ENCODE results near the gene PDCD11. TPM values are rescaled to one million over a fixed set of nuclear protein-coding genes. Genes with fewer than 3 reads are reported as not detected.

Gene PDCD11
- total RNA-seq, result 36.3 TPM

GRCh38 chr10:103396067-103396788 lies at the start of gene PDCD11, which contains the start of gene ATP5MK:
PDCD11 (plus strand) TSS chr10:103396626; CDS start chr10:103398427, 1,801 bp downstream.
ATP5MK (minus strand) TSS chr10:103396475; CDS start chr10:103392457, 4,018 bp downstream.

GRCh38 chr10:103350517-103351260 lies 45.7 kb upstream of the PDCD11 start, which contains the start of gene PCGF6:
PCGF6 (minus strand) TSS chr10:103351140; CDS start chr10:103351066, 74 bp downstream.

GRCh38 chr10:103367782-103368518 lies 28.5 kb upstream of the PDCD11 start, which contains the start of gene TAF5:
TAF5 (plus strand) TSS chr10:103367976; CDS start chr10:103367990, 14 bp downstream.

GRCh38 chr10:103451831-103452505 lies 55.5 kb downstream of the PDCD11 start, which contains the start of gene CALHM2:
CALHM2 (minus strand) TSS chr10:103452370; CDS start chr10:103449941, 2,429 bp downstream.

GRCh38 chr10:103458720-103459119 lies 62.3 kb downstream of the PDCD11 start, which contains the start of gene CALHM1:
CALHM1 (minus strand) TSS chr10:103458900; CDS start chr10:103458751, 149 bp downstream.

GRCh38 chr10:103479135-103479534 lies 82.7 kb downstream of the PDCD11 start, which contains the start of gene CALHM3:
CALHM3 (minus strand) TSS chr10:103479240; CDS start chr10:103479032, 208 bp downstream.

GRCh38 chr10:103493362-103493915 lies 97.0 kb downstream of the PDCD11 start, which contains the start of gene NEURL1:
NEURL1 (plus strand) TSS chr10:103493705; CDS start chr10:103494388, 683 bp downstream.

Other genes starting within 250 kb of the PDCD11 start
- gene NT5C2, start 203.4 kb upstream of the PDCD11 start, total RNA-seq, result 158 TPM
- gene RPEL1, start 150.7 kb upstream of the PDCD11 start, total RNA-seq, result not detected
- gene INA, start 119.5 kb upstream of the PDCD11 start, total RNA-seq, result 199 TPM
- gene PCGF6, start 45.5 kb upstream of the PDCD11 start, total RNA-seq, result 17.5 TPM
- 10.3 TPM for gene TAF5, start 28.6 kb upstream of the PDCD11 start, total RNA-seq
- 74.8 TPM for gene ATP5MK, start 151 bp upstream of the PDCD11 start, total RNA-seq
- gene CALHM2, start 55.7 kb downstream of the PDCD11 start, total RNA-seq, result 4.1 TPM
- gene CALHM1, start 62.3 kb downstream of the PDCD11 start, total RNA-seq, result not detected
- not detected for gene CALHM3, start 82.6 kb downstream of the PDCD11 start, total RNA-seq
- gene NEURL1, start 97.1 kb downstream of the PDCD11 start, total RNA-seq, result 44.4 TPM